GM19240 (cell line): ENCODE results near the gene SPATS2.
A peak's percentile ranks its signal among the peaks of the same experiment; 100 is the strongest.
"Not testable (repeated sequence)": the region's sequence is repeated elsewhere in the genome, so short reads cannot be mapped to it uniquely, and the experiment has no call there.

Experiments
- DNase-seq: peaks from one replicate; pipeline ENCODE4 v3.0.0; 2011; ENCODE audit warnings: low spot score; ENCODE audit not compliant: insufficient read length

Gene SPATS2

DNA sequence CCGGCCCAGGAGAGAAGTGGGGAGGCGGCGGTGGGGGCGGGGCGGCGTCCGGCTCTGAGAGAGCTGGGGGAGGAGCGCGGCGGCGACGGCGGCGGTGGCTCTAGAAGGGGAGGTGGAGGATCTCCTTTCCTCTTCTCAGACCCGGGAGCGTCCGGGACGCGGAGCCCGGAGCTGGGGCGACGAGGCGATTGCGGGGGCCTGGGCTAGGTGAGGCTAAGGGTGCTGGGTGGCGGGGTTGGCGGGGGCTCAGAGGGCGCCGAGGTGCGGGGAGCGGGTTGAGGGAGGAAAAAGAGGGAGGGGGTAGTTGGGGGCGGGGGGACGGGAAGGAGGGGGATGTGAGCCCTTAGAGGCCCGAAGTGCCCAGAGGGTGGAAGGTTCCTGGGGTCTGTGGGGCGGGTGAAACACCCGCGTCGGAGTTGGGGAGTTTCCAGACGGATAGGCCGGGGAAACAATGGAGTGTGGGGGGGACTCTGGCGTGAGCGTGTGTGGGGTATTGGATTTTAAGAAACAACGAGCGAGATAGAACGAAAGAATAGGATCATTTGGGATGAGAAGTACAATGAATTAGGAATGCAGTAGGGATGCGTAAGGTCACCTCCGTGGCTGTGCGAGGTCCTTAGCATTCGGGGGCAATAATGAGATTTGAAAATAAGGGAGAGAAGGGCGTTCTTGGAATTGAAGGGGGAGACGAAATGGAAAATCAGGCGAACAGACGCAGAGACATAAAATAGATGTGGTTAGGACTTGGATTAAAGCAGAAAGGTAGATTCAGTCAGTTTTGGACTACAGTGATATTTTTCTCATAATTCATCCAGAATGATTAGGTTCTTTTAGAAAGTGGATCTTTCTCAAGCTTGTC is at the start of gene SPATS2:
Gene SPATS2 (plus strand): TSS at position 82 of the 859 bp plus-strand sequence. CDS start 93,551 bp downstream, outside the sequence.
- no peak for DNase-seq

DNA sequence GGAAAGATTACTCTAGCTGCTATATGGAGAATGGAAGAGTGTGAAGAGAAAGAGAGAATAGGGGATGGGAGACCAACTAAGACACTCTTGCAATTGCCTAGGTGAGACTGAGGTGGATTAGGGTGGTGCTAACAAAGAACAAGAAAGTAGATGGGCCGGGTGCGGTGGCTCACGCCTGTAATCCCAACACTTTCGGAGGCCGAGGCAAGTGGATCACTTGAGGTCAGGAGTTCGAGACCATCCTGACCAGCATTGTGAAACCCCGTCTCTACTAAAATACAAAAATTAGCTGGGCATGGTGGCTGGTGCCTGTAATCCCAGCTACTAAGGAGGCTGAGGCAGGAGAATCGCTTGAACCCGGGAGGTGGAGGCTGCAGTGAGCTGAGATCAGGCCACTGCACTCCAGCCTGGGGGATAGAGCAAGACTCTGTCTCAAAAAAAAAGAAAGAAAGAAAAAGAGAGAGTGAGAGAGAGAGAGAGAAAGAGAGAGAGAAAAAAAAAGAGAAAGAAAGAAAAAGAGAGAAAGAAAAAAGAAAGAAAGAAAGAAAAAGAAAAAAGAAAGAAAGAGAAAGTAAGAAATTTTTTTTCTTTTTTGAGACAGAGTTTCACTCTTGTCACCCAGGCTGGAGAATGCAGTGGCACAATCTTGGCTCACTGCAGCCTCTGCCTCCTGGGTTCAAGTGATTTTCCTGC is 46.7 kb upstream of the SPATS2 start:
- DNase-seq = not testable (repeated sequence)

DNA sequence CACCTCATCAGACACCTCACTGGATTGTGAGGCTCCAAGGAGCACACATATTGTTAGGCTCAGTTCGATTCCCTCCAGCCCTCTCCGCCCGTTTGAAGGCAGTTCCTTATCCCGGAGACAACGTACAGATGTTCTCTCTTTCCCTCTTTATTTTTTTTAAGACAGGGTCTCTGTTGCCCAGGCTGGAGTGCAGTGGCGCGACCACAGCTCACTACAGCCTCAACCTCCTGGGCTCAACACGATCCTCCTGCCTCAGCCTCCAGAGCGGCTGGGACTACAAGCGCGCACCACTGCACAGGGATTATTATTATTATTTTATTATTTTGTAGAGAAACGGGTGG is 44.9 kb upstream of the SPATS2 start:
- no peak for DNase-seq

DNA sequence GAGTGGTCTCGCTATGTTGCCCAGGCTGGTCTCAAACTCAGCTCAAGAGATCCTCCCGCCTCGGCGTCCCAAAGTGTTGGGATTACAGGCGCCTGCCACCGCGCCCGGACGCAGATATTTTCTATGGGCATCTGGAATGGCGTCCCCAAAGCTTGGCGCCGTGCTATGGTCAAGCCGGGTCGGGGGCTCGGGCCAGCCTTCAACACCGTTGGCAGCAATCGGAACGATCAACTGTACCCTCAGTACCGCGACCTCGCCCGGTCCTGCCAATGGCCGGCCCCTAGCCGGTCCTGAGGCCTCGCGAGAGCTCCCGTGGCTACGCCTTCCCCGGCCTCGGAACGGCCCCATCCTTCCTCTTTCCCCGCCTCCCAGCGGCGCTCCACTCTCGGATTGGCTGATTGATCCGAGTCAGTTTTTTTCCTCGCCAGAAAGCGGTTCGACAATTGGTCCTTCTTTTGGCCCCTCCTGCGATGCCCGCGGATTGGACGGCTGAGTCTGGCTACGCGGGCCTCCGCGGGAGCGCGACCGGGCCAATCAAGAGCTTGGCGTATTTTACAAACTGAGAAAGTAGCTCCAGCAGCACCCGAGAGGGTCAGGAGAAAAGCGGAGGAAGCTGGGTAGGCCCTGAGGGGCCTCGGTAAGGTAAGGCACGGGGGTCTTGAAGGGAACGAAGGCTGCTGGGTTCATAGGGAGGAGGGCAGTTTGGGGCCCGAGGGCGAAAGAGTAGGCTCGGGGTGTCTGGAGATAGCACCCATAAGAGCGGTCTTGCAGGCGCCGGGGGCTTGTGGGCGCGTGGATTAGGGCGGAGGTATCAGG is 44.3 kb upstream of the SPATS2 start, which contains the start of gene TROAP:
Gene TROAP (plus strand): TSS at position 548 of the 816 bp plus-strand sequence. CDS start 354 bp downstream, outside the sequence.
- DNase-seq = peak; percentile 98

DNA sequence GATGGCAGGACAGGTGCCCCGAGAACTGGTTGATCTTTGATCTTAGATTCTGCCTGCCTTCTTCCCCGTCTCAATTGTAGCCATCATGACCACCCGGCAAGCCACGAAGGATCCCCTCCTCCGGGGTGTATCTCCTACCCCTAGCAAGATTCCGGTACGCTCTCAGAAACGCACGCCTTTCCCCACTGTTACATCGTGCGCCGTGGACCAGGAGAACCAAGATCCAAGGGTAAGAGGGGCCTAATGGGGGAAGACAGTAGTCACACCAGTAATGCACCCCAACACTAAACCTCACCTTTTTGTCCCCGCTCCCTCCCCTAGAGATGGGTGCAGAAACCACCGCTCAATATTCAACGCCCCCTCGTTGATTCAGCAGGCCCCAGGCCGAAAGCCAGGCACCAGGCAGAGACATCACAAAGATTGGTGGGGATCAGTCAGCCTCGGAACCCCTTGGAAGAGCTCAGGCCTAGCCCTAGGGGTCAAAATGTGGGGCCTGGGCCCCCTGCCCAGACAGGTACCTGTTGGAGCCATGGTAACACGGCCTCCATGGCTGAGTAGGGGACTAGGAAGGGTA is 43.7 kb upstream of the SPATS2 start:
- no peak for DNase-seq

DNA sequence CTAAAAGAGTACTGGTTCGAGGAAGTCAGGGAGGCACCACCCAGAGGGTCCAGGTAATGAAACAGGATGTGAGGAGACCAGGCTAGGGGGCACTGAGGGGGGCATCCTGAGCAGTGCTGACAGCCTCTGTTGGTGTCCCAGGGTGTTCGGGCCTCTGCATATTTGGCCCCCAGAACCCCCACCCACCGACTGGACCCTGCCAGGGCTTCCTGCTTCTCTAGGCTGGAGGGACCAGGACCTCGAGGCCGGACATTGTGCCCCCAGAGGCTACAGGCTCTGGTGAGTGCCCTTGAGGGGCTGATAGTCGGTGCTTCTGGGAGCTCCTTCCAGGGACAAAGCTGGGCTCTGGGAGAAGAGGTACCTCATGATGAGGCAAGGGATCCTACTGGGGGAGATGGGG is 41.7 kb upstream of the SPATS2 start:
- DNase-seq = no peak

DNA sequence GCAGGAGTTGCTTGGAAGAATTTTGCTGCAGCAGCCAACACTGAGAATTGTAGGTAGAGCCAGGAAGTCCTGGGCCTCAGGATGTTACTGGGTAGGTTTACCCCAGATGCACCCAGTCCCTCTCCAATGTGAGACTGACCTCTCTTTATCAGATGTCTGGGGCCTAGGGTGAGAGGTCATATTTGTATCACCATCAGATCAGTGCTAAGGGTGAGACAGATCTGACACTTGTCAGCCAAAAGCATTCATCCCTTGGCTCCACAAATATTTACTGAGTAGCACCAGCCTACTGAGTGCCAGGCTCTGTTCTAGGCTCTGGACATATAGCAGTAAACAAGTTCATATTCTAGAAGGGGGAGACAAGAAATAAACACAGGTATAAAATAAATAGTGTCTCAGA is 39.9 kb upstream of the SPATS2 start:
- DNase-seq = no peak

DNA sequence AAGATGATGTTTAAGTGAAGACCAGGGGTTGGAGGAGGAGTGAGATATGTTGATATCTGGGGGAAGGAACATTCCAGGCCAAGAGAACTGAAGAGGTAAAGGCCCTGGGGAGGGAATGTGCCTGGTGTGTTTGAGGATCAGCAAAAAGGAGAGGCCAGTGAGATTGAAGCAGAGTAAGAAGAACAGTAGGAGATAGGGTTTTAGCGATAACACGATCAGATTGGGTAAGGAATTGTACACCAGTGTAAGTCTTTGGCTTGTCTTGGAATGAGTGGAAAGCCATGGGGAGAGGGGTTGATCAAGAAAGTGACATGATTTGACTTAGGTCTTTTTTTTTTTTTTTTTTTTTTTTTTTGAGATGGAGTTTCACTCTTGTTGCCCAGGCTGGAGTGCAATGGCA is 39.4 kb upstream of the SPATS2 start:
- no peak for DNase-seq

DNA sequence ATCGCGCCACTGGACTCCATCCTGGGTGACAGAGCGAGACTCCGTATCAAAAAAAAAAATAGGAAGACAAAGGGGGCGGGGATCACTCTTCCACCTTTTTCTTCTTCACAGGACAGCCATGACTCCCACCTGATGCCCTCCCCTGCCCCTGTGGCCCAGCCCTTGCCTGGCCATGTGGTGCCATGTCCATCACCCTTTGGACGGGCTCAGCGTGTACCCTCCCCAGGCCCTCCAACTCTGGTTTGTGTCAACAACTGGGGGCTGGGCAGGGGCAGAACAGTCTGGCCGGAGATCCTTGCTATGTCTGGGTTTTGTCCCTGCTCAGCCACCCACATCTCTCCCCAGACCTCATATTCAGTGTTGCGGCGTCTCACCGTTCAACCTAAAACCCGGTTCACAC is 38.4 kb upstream of the SPATS2 start:
- no peak for DNase-seq

DNA sequence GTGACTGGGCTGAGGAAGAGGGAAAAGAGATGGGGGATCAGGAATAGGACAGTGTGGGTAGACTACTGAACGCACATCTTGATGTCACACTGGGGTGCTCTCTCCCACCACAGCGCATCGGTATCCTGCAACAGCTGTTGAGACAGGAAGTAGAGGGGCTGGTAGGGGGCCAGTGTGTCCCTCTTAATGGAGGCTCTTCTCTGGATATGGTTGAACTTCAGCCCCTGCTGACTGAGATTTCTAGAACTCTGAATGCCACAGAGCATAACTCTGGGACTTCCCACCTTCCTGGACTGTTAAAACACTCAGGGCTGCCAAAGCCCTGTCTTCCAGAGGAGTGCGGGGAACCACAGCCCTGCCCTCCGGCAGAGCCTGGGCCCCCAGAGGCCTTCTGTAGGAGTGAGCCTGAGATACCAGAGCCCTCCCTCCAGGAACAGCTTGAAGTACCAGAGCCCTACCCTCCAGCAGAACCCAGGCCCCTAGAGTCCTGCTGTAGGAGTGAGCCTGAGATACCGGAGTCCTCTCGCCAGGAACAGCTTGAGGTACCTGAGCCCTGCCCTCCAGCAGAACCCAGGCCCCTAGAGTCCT is 37.1 kb upstream of the SPATS2 start:
- no peak for DNase-seq

DNA sequence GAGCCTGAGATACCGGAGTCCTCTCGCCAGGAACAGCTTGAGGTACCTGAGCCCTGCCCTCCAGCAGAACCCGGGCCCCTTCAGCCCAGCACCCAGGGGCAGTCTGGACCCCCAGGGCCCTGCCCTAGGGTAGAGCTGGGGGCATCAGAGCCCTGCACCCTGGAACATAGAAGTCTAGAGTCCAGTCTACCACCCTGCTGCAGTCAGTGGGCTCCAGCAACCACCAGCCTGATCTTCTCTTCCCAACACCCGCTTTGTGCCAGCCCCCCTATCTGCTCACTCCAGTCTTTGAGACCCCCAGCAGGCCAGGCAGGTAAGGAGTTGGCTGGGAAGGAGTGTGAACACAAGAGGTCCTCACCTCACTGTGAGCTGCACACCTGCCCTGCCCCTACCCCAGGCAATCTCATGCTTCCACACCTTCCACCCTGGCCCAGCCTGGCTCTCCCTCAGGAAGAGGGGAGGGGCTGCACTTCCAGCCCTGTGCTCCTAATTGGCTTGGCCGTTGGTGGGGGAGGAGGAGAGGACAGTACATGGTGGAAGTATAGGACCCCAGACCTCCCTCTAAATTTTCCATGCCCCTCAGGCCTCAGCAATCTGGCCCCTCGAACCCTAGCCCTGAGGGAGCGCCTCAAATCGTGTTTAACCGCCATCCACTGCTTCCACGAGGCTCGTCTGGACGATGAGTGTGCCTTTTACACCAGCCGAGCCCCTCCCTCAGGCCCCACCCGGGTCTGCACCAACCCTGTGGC is 36.5 kb upstream of the SPATS2 start:
- no peak for DNase-seq

DNA sequence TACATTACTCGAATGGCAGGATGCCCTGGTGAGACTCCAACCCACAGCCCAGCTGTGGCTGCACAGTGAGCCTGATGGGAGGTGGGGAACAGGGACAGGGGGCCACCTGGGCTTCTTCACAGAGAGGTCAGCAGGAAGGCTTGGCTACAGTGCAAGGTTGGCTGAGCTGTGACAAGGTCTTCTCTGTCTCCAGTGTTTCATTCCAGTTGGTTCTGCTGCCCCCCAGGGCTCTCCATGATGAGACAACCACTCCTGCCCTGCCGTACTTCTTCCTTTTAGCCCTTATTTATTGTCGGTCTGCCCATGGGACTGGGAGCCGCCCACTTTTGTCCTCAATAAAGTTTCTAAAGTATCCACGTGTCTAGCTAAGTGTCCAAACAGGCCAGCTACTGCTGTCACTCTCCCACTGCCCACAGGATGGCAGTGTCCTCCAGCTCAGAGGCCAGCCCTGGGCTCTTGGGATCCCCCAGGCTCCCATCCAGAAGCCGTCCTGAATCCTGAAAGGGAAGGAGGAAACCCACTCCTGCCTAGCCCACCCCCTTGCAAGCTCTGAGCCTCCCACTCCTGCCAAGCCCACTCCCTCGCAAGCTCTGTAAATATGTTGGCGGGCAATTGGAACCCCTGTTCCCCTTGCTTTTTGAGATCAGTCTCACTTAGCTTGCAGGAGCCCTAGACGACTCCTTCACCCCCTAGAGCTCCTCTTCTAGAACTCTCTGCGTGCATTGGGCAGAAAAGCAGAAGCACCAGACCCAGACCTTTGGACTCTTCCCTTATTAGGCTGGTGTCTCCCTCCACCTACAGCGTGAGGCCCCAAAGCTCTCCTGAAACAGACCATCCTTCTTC is 35.7 kb upstream of the SPATS2 start:
- no peak for DNase-seq

DNA sequence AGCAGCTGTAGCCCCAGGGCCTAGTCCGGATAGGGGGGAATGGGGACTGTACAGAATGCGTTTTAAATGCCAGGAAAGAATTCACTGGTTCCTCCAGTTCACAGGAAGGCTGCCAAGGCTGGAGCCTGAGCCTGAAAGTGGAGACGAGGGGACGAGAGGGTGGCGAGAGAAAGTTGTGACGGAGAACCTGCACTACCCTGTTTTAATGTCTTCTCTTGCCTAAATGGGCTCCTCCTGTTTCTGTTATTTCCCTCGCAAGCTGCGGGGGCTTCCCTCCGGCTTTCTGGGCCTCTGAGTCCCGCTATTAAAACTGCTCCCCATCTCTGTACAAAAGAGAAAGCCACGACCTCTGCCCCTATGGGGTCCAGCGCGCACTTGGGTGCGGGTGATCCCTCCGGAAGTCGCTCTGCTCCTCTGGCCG is 34.8 kb upstream of the SPATS2 start:
- no peak for DNase-seq

DNA sequence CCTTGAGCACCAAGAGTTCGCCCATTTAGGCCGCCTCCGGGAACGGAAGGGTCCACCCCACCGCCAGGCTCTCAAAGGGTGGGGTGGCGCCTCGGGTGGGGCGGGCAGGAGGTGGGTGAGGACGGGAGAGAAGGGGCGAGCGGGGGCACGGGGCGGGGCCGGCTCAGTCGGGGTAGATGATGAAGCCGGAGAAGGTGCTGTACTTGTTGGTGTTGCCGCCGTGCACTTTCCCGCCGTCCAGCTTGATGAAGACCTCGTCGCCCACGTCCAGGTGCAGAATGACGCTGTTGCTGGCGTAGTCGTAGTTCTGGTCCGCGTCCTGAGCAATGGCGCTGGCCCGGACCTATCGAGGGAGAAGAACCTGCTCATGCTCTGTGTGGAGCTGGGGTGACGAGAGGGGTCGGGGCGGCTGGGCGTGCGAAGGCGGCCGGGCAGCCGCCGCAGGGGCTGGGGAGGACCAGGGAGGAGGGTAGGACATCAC is 34.3 kb upstream of the SPATS2 start:
- DNase-seq = no peak

DNA sequence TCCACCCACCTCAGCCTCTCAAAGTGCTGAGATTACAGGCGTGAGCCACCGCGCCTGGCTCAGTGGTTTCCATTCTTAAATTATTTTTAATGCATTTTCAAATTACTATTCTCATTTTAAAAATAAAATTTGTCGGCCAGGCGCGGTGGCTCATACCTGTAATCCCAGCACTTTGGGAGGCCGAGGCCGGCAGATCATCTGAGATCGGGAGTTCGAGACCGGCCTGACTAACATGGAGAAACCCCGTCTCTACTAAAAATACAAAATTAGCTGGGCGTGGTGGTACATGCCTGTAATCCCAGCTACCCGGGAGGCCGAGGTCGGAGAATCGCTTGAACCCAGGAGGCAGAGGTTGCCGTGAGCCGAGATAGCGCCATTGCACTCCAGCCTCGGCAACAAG is 33.5 kb upstream of the SPATS2 start:
- not testable (repeated sequence) for DNase-seq

DNA sequence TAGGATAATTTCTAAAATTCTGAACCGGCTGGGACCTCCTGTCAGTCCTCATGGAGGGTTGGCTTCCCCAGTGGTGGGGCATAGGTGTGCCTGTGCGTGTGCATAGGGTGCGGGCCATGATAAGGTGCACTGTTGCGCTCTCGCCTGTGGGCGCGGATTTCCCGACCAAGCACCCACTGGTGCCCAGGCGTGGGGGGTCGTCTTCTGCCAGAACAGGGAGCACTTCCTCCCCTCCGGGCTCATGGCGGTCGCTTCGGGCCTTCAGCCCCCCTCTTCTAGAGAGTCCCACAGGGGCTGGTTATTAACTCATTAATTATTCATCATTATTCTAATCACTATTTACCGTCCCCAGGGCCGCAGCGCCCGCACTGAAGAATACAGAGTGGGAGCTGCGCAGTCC is 33.0 kb upstream of the SPATS2 start:
- DNase-seq = no peak

DNA sequence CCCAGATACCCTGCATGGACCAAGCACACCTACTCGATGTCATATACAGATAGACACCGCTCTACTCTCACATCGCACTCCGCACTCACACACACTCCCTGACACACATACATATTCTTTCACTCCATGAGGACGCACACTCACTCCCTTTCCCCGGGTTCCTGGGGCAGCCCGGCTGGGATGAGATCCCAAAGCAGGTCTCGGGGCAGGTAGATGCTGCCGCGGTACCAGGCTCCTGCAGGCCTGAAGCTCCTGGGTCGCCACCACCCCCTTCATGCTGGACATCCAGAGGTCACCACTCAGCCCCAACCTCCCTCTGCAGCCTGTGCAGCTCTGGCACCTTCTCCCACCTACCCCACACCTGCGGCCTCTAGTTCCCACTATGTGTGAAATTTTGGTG is 32.6 kb upstream of the SPATS2 start:
- DNase-seq = no peak

DNA sequence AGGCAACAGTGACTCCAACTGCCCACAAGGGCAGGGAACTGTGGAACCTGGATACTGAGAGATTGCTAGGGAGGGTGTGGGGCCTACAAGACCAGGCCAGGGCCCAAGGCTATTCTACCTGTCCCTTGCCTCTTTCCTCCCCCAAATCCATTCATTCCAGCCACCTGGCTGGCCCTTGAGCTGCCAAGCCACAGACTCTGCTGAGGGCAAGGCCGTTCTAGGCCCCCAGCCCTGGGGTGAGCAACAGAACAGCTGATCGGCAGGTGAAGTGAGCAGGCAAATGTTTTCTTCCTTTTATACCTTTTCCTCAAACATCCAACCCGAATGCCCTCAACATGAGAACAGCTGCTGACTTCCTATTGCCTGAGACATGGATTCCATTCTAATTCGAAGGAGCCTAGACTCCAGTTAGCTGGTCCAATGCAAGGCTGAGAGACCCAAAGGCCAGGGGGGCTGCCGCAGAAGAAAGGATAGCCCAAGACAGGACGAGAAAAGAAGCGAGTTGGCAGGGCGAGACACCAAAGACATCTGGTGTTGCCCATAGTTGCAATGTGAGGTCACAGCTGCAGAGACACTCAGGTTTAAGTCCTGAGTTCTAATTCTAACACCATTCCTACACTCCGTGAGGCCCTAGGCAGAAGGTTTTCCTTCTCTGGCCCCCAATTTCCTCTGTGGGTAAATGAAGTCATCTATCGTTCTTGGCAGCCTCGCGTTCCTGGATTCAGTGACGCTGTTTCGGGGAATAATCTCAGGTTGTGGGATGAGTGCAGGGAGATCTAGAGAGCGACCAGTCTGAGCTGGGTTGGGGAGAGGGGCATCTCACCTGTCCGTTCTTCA is 31.9 kb upstream of the SPATS2 start:
- DNase-seq = no peak
